H1 (cell line): ENCODE results near the gene VWA3B. TPM values are rescaled to one million over a fixed set of nuclear protein-coding genes. Genes with fewer than 3 reads are reported as not detected.

ENCODE experiments used
- CTCF ChIA-PET: fragments of 300-600 bp; sonication (Branson Sonifier 250); formaldehyde crosslinking; loops from one replicate; lab custom pipeline; 2021; ENCODE audit not compliant: partially characterized antibody; lab: Charles Lee
- POLR2A ChIA-PET: fragments of 300-600 bp; sonication (Branson Sonifier 250); formaldehyde crosslinking; loops from one replicate; lab custom pipeline; 2021; ENCODE audit warnings: inconsistent platforms; ENCODE audit not compliant: partially characterized antibody; lab: Charles Lee
- DNase-seq, 2 experiments: peaks; one replicate each; pipeline versions ENCODE4 v3.0.0 to v3.0.0-alpha.2; 2010 to 2022; ENCODE audit warnings: low spot score in 2 of 2, low read depth in 1 of 2, mixed read lengths in 1 of 2
- FAIRE-seq: peaks from 2 replicates; lab custom pipeline; 2011; peaks lifted over from hg19 to GRCh38; lab: Jason Lieb, UNC
- H2AFZ ChIP-seq: 2 replicates; pipeline ENCODE4 v1.8.1; 2012; ENCODE audit warnings: low read length, inconsistent platforms
- H2AK5ac ChIP-seq: 2 replicates; pipeline ENCODE4 v1.6.1; 2013; ENCODE audit warnings: low read depth, low read length
- H2BK120ac ChIP-seq: replicated peaks from 2 replicates; pipeline ENCODE3; 2013; ENCODE audit warnings: low read depth, low read length, inconsistent platforms
- H2BK12ac ChIP-seq: 2 replicates; pipeline ENCODE4 v1.6.1; 2013; ENCODE audit warnings: low read depth, low read length
- H2BK15ac ChIP-seq: 2 replicates; pipeline ENCODE4 v1.6.1; 2013; ENCODE audit warnings: low read length
- H2BK20ac ChIP-seq: 2 replicates; pipeline ENCODE4 v1.6.1; 2013; ENCODE audit warnings: low read length
- H2BK5ac ChIP-seq: 2 replicates; pipeline ENCODE4 v1.6.1; 2013; ENCODE audit warnings: low read depth, low read length
- H3K14ac ChIP-seq: 2 replicates; pipeline ENCODE4 v1.6.1; 2013; ENCODE audit warnings: inconsistent platforms; ENCODE audit not compliant: insufficient read length
- H3K18ac ChIP-seq: 2 replicates; pipeline ENCODE4 v1.6.1; 2013; ENCODE audit warnings: low read length; ENCODE audit errors: extremely low read depth
- H3K23ac ChIP-seq: 2 replicates; pipeline ENCODE4 v1.6.1; 2013; ENCODE audit warnings: inconsistent platforms; ENCODE audit not compliant: insufficient read length
- H3K23me2 ChIP-seq: 2 replicates; pipeline ENCODE4 v1.6.1; 2013; ENCODE audit warnings: low read depth, low read length
- H3K27ac ChIP-seq: 2 replicates; pipeline ENCODE4 v1.6.1; 2011; ENCODE audit warnings: low read depth, low read length, inconsistent platforms
- H3K27me3 ChIP-seq, 4 experiments: replicated peaks in 1 of 4; 1 replicate in 1 of 4; 2 replicates in 3 of 4; pipeline versions ENCODE4 v1.6.1 to v1.8.1; 2011 to 2013; ENCODE audit warnings: low read length in 3 of 4, mild to moderate bottlenecking in 3 of 4, inconsistent platforms in 2 of 4, mixed read lengths in 2 of 4, moderate library complexity in 1 of 4; ENCODE audit not compliant: control insufficient read depth in 3 of 4, insufficient read depth in 3 of 4; ENCODE audit errors: extremely low read depth in 1 of 4
- H3K36me3 ChIP-seq, 4 experiments: 2 replicates each; pipeline versions ENCODE4 v1.6.1 to v1.8.1; 2011 to 2013; ENCODE audit warnings: mild to moderate bottlenecking in 4 of 4, low read length in 3 of 4, moderate library complexity in 2 of 4, control low read depth in 1 of 4, inconsistent platforms in 1 of 4; ENCODE audit not compliant: insufficient read depth in 4 of 4, control insufficient read depth in 2 of 4
- H3K4ac ChIP-seq: replicated peaks from 2 replicates; pipeline ENCODE3; 2013; ENCODE audit warnings: low read length, low read depth, mixed read lengths, inconsistent platforms; ENCODE audit not compliant: insufficient read length
- H3K4me1 ChIP-seq, 4 experiments: replicated peaks in 1 of 4; 1 replicate in 1 of 4; 2 replicates in 3 of 4; pipeline versions ENCODE4 v1.6.1 to v1.8.1; 2011 to 2013; ENCODE audit warnings: low read length in 3 of 4, inconsistent platforms in 2 of 4, mixed read lengths in 1 of 4; ENCODE audit not compliant: insufficient read depth in 4 of 4, control insufficient read depth in 3 of 4
- H3K4me2 ChIP-seq, 2 experiments: 2 replicates each; pipeline versions ENCODE4 v1.6.1 to v1.8.1; 2011 to 2013; ENCODE audit warnings: low read depth in 2 of 2, low read length in 2 of 2, control low read depth in 1 of 2, inconsistent platforms in 1 of 2, mild to moderate bottlenecking in 1 of 2; ENCODE audit not compliant: insufficient read depth in 1 of 2
- H3K4me3 ChIP-seq, 4 experiments: fragments of 200-600, 300-600 bp in 1 of 4; sonication (generic), shearing (Covaris generic), sonication (Bioruptor Twin) in 1 of 4; 2 replicates each; pipeline versions ENCODE4 v1.5.1 to v1.8.1; 2011 to 2016; ENCODE audit warnings: low read length in 4 of 4, low read depth in 3 of 4, control low read depth in 2 of 4, inconsistent platforms in 2 of 4, mild to moderate bottlenecking in 2 of 4, mixed read lengths in 1 of 4, moderate library complexity in 1 of 4; ENCODE audit not compliant: insufficient read depth in 2 of 4; ENCODE audit errors: extremely low read depth in 1 of 4
- H3K56ac ChIP-seq: replicated peaks from 2 replicates; pipeline ENCODE3; 2013; ENCODE audit warnings: low read depth, mild to moderate bottlenecking, mixed read lengths, low read length, inconsistent platforms; ENCODE audit not compliant: insufficient read length
- H3K79me1 ChIP-seq: 2 replicates; pipeline ENCODE4 v1.6.1; 2013; ENCODE audit warnings: low read depth, low read length, control low read depth
- H3K79me2 ChIP-seq, 2 experiments: 2 replicates each; pipeline versions ENCODE4 v1.6.1 to v1.8.1; 2012 to 2013; ENCODE audit warnings: low read length in 2 of 2, mild to moderate bottlenecking in 2 of 2, inconsistent platforms in 1 of 2; ENCODE audit not compliant: insufficient read depth in 2 of 2, control insufficient read depth in 1 of 2
- H3K9ac ChIP-seq, 4 experiments: replicated peaks in 1 of 4; 1 replicate in 1 of 4; 2 replicates in 3 of 4; pipeline versions ENCODE4 v1.6.1 to v1.8.1; 2011 to 2013; ENCODE audit warnings: low read depth in 3 of 4, low read length in 3 of 4, control low read depth in 2 of 4, mild to moderate bottlenecking in 2 of 4, moderate library complexity in 2 of 4, inconsistent platforms in 1 of 4; ENCODE audit errors: extremely low read depth in 1 of 4
- H3K9me3 ChIP-seq, 2 experiments: 2 replicates each; pipeline versions ENCODE4 v1.6.1 to v1.8.1; 2012 to 2013; ENCODE audit warnings: mild to moderate bottlenecking in 2 of 2, moderate library complexity in 2 of 2, control low read depth in 1 of 2, inconsistent platforms in 1 of 2, low read depth in 1 of 2, low read length in 1 of 2, mixed read lengths in 1 of 2; ENCODE audit not compliant: insufficient read depth in 2 of 2
- H4K20me1 ChIP-seq, 2 experiments: replicated peaks in 1 of 2; 2 replicates each; pipeline versions ENCODE3 to v1.8.1; 2011 to 2013; ENCODE audit warnings: inconsistent platforms in 2 of 2, low read length in 2 of 2, mild to moderate bottlenecking in 1 of 2; ENCODE audit not compliant: insufficient read depth in 2 of 2, control insufficient read depth in 1 of 2
- H4K5ac ChIP-seq: 2 replicates; pipeline ENCODE4 v1.6.1; 2013; ENCODE audit warnings: low read length, low read depth, mixed read lengths, inconsistent platforms; ENCODE audit not compliant: insufficient read length
- H4K8ac ChIP-seq: 2 replicates; pipeline ENCODE4 v1.8.0; 2013; ENCODE audit warnings: mild to moderate bottlenecking, moderate library complexity, low read length, inconsistent platforms; ENCODE audit not compliant: insufficient read depth; ENCODE audit errors: extremely low read depth
- H4K91ac ChIP-seq: replicated peaks from 2 replicates; pipeline ENCODE3; 2013; ENCODE audit warnings: low read length, mixed read lengths, inconsistent platforms; ENCODE audit not compliant: insufficient read length
- CHD2 ChIP-seq: IDR thresholded peaks from 2 replicates; pipeline ENCODE4 v1.6.1; 2012; ENCODE audit warnings: low read length, improper control_type of control experiment
- HDAC2 ChIP-seq, 2 experiments: fragments of 300-600 bp in 1 of 2; sonication (generic) in 1 of 2; IDR thresholded peaks; 2 replicates each; pipeline ENCODE4 v1.6.1; 2011 to 2012; ENCODE audit warnings: low read depth in 2 of 2, low read length in 2 of 2, mild to moderate bottlenecking in 2 of 2, moderate library complexity in 2 of 2, borderline replicate concordance in 1 of 2, inconsistent platforms in 1 of 2
- SP1 ChIP-seq: IDR thresholded peaks from 2 replicates; pipeline ENCODE4 v1.6.1; 2011; ENCODE audit warnings: low read depth, low read length
- YY1 ChIP-seq: IDR thresholded peaks from 2 replicates; pipeline ENCODE4 v1.6.1; 2011; ENCODE audit warnings: low read depth, mild to moderate bottlenecking, low read length
- WGBS, 2 experiments: shearing (Covaris generic) in 1 of 2; methylation state at CpG; one replicate each; pipeline versions ENCODE4 v1.1.6 to v1.1.7; 2013 to 2015; ENCODE audit warnings: low lambda C conversion rate in 2 of 2, mixed read lengths in 2 of 2, inconsistent platforms in 1 of 2, low coverage in 1 of 2, missing lambda C conversion rate in 1 of 2; ENCODE audit not compliant: insufficient replicate concordance in 2 of 2, insufficient coverage in 1 of 2, insufficient read length in 1 of 2; ENCODE audit errors: extremely low coverage in 1 of 2, missing lambda C conversion rate in 1 of 2; 5-methylcytosine and 5-hydroxymethylcytosine counted together
- polyA plus RNA-seq, 7 experiments: library from polyadenylated mRNA; depleted of rRNA in 3 of 7; stranded (reverse) in 5 of 7; unstranded in 2 of 7; fragments of >200 nt in 5 of 7; fragments of 200-250 nt in 2 of 7; gene quantifications; 1 replicate in 5 of 7; 2 replicates in 1 of 7; 4 replicates in 1 of 7; pipeline versions ENCODE4 v1.2.1 to v1.2.3, GENCODE V29; 2011 to 2013; ENCODE audit warnings: missing spikeins in 2 of 7, mixed read lengths in 2 of 7
- total RNA-seq: library from RNA; stranded (reverse); fragmentation: NEBNext Ultra II Directional; extraction: Animal tissue kit (Norgen Biotek cat#: 25700); gene quantifications from 2 replicates; pipeline ENCODE4 v1.2.1, GENCODE V29; 2021
- TF ChIP-seq, protein P1 (sequence below): IDR thresholded peaks from 2 replicates; pipeline ENCODE4 v1.6.1; 2011; ENCODE audit warnings: low read depth, mild to moderate bottlenecking, low read length; ENCODE audit not compliant: insufficient read depth
- TF ChIP-seq, protein P2 (sequence below), 3 experiments: IDR thresholded peaks; 1 replicate in 2 of 3; 2 replicates in 1 of 3; pipeline versions ENCODE4 v1.5.1 to v1.6.1; 2011; ENCODE audit warnings: low read length in 3 of 3, mild to moderate bottlenecking in 3 of 3, inconsistent platforms in 2 of 3, low read depth in 1 of 3, moderate library complexity in 1 of 3; ENCODE audit not compliant: insufficient read depth in 1 of 3; ENCODE audit errors: control extremely low read depth in 1 of 3

VWA3B gene
- total and polyA plus RNA-seq, 2 of the 8 experiments (the other 6 are each of a cell fraction or from before 2014, with no cell fraction given), result not detected

DNA sequence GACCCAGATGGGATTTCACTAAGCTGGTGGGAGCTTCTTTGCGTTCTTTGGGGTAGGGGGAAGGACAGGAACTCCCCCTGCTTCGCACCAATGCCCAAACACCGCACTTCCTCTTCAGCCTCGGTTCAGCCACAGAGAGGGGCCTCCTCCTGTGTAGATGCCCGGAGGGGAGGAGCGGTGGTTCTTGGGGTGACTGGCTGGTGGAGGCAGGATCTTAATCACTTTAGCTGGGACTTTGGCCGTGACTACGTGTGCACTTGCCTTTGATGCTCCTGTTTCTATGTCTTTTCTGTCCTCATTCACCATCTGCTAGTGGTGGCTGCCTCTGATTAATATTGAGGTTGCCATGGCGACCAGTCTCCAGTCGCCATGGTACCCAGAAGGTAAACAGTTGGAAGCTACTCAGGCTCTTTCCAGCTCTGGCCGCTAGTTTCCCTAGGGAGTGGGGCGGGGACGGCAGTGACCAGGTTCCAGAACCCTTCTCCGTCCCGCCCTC is 261.1 kb downstream of the VWA3B start:
- Histone ChIP-seq H4K8ac (no peak overlapping the region), H4K91ac (no peak overlapping the region), H3K36me3 (no peaks in the 10 kb centered on the region), H4K5ac (no peak overlapping the region), H3K9me3 (peaks cover 0 to 8% of the 10 kb centered on the region in 2 experiments; a peak in 2 of 4 replicates), H2BK5ac (no peak overlapping the region), H2BK20ac (no peak overlapping the region)
- POLR2A ChIA-PET, result interaction anchor here (0.8 to 1.1 kb wide), 2 partner anchors 12 to 14 kb away, joined by 3 to 4 read pairs; no protein-coding TSS in a partner anchor
- FAIRE-seq, result no peak
- CTCF ChIA-PET, result interaction anchor here (1.1 to 1.9 kb wide), 3 partner anchors 11 to 79 kb away, joined by 3 to 8 read pairs (median 3); no protein-coding TSS in a partner anchor
- 0 out of 4 replicates have a peak, but pooled peaks of 1 of the 2 experiments have one; percentile 4 for TF ChIP-seq HDAC2 (IDR thresholded peaks at IDR 0.05; ENCODE audit: borderline replicate concordance in 1 of 2, low read depth in 2 of 2, low read length in 2 of 2)
- TF ChIP-seq, protein P1, sequence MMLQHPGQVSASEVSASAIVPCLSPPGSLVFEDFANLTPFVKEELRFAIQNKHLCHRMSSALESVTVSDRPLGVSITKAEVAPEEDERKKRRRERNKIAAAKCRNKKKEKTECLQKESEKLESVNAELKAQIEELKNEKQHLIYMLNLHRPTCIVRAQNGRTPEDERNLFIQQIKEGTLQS, result no peak
- no peak for TF ChIP-seq YY1
- no peak for TF ChIP-seq CHD2
- no peak for TF ChIP-seq SP1
- TF ChIP-seq, protein P2, sequence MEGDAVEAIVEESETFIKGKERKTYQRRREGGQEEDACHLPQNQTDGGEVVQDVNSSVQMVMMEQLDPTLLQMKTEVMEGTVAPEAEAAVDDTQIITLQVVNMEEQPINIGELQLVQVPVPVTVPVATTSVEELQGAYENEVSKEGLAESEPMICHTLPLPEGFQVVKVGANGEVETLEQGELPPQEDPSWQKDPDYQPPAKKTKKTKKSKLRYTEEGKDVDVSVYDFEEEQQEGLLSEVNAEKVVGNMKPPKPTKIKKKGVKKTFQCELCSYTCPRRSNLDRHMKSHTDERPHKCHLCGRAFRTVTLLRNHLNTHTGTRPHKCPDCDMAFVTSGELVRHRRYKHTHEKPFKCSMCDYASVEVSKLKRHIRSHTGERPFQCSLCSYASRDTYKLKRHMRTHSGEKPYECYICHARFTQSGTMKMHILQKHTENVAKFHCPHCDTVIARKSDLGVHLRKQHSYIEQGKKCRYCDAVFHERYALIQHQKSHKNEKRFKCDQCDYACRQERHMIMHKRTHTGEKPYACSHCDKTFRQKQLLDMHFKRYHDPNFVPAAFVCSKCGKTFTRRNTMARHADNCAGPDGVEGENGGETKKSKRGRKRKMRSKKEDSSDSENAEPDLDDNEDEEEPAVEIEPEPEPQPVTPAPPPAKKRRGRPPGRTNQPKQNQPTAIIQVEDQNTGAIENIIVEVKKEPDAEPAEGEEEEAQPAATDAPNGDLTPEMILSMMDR (IDR thresholded peaks at IDR 0.05; ENCODE audit: control extremely low read depth in 1 of 3, insufficient read depth in 1 of 3, low read depth in 1 of 3, low read length in 3 of 3), result peak in 1 of 3 experiments; percentile 11; a peak in 1 of 4 replicates
- TF ChIP-seq, all 59 proteins: peak for 2
- peaks cover 38 to 63% (median 58%) of the 10 kb centered on the region in 4 experiments for H3K27me3 ChIP-seq
- H4K20me1 ChIP-seq, result peaks cover 6% of the 10 kb centered on the region in 2 experiments
- 18% methylated on average over 12 of the region's 15 CpGs; no CpG with 5 or more reads in 1 of the 2 experiments for WGBS, 2 experiments
- no peak overlapping the region for H3K14ac ChIP-seq
- H2BK120ac ChIP-seq, result no peak overlapping the region
- H3K4me1 ChIP-seq, result peaks cover 0 to 12% (median 5%) of the 10 kb centered on the region in 4 experiments; a peak in 6 of 7 replicates
- no peak overlapping the region for H3K4ac ChIP-seq
- no peak overlapping the region for H3K18ac ChIP-seq
- no peak overlapping the region; a peak in 2 of 7 replicates for H3K9ac ChIP-seq
- no peak overlapping the region for H3K27ac ChIP-seq
- H3K23me2 ChIP-seq, result peaks cover 10% of the 10 kb centered on the region; the same call in 1 of the 2 replicates
- no peak overlapping the region for H2BK12ac ChIP-seq
- peak overlapping the region; percentile 32 to 61 (median 36); a peak in 6 of 8 replicates for H3K4me3 ChIP-seq
- H3K79me2 ChIP-seq, result no peaks in the 10 kb centered on the region
- peak overlapping the region; percentile 64 to 84 for H3K4me2 ChIP-seq
- H2AK5ac ChIP-seq, result no peak overlapping the region
- DNase-seq, result peak in 1 of 2 experiments; percentile 63
- H3K23ac ChIP-seq, result no peak overlapping the region
- no peaks in the 10 kb centered on the region for H3K79me1 ChIP-seq
- no peak overlapping the region for H2BK15ac ChIP-seq
- no peak overlapping the region for H3K56ac ChIP-seq
- no peak overlapping the region for H2AFZ ChIP-seq
